Renal pelvis (tissue), 4 donors: Measurements from ENCODE around the gene DGAT2. TPM values are rescaled to one million over a fixed set of nuclear protein-coding genes. Genes with fewer than 3 reads are reported as not detected.
"Not testable (repeated sequence)": the region's sequence is repeated elsewhere in the genome, so short reads cannot be mapped to it uniquely, and the experiment has no call there.

Experiments
- DNase-seq: peaks from one replicate; pipeline ENCODE4 v3.0.0-alpha.2; 2013
- polyA plus RNA-seq, 3 donors: library from polyadenylated mRNA; unstranded; fragments of 120-200 nt; gene quantifications; one replicate each; pipeline ENCODE4 v1.2.1, GENCODE V29; 2013; ENCODE audit not compliant: insufficient read length in 3 of 3

Gene DGAT2
- polyA plus RNA-seq, 3 donors, result 3.9 to 5.0 (median 4.9) TPM

GRCh38 chr11:75743711-75744563, 24.6 kb upstream of the DGAT2 start:
- DNase-seq, result no peak

GRCh38 chr11:75745807-75746206, 22.8 kb upstream of the DGAT2 start:
- no peak for DNase-seq

- DNase-seq, result not testable (repeated sequence)
These were observed 19.8 kb upstream of the DGAT2 start for GRCh38 chr11:75748729-75749273.

- not testable (repeated sequence) for DNase-seq
These were observed 13.6 kb upstream of the DGAT2 start for GRCh38 chr11:75754933-75755332.

GRCh38 chr11:75757651-75758050, 10.9 kb upstream of the DGAT2 start:
- DNase-seq, result no peak

GRCh38 chr11:75759832-75760231, 8.7 kb upstream of the DGAT2 start:
- no peak for DNase-seq

- DNase-seq, result no peak
These were observed 8.3 kb upstream of the DGAT2 start for GRCh38 chr11:75760243-75760642.

GRCh38 chr11:75760710-75761493, 7.7 kb upstream of the DGAT2 start:
- no peak for DNase-seq

- no peak for DNase-seq
These were observed 6.4 kb upstream of the DGAT2 start for GRCh38 chr11:75762158-75762557.

- no peak for DNase-seq
These were observed 5.7 kb upstream of the DGAT2 start for GRCh38 chr11:75762885-75763284.

GRCh38 chr11:75763846-75764245, 4.7 kb upstream of the DGAT2 start:
- no peak for DNase-seq

GRCh38 chr11:75765116-75765515, 3.5 kb upstream of the DGAT2 start:
- no peak for DNase-seq

- DNase-seq, result no peak
These were observed 1.9 kb upstream of the DGAT2 start for GRCh38 chr11:75766443-75767227.

- no peak for DNase-seq
These were observed 1.4 kb upstream of the DGAT2 start for GRCh38 chr11:75767228-75767572.

GRCh38 chr11:75767793-75768111, 826 bp upstream of the DGAT2 start:
- DNase-seq, result no peak

- peak; percentile 4 for DNase-seq
These were observed 562 bp downstream of the DGAT2 start for GRCh38 chr11:75768909-75769771.

- no peak for DNase-seq
These were observed 1.5 kb downstream of the DGAT2 start for GRCh38 chr11:75770102-75770501.

- no peak for DNase-seq
These were observed 3.2 kb downstream of the DGAT2 start for GRCh38 chr11:75771646-75772410.

- no peak for DNase-seq
These were observed 5.2 kb downstream of the DGAT2 start for GRCh38 chr11:75773595-75774353.

GRCh38 chr11:75775056-75775455, 6.5 kb downstream of the DGAT2 start:
- no peak for DNase-seq
